Suppressor macrophage (primary cell): ENCODE measurements around the gene CREBRF.
"Not testable (repeated sequence)": the region's sequence is repeated elsewhere in the genome, so short reads cannot be mapped to it uniquely, and the experiment has no call there.

Source experiments
- DNase-seq, 4 experiments: peaks; one replicate each; pipeline ENCODE4 v3.0.0-alpha.2; 2020 to 2022
- total RNA-seq, 17 experiments: gene quantifications; one replicate each; lab custom pipeline; 2026; ENCODE audit warnings: mixed read lengths in 6 of 17, inconsistent platforms in 3 of 17; lab: John Stamatoyannopoulos, UW

The CREBRF gene, protein sequence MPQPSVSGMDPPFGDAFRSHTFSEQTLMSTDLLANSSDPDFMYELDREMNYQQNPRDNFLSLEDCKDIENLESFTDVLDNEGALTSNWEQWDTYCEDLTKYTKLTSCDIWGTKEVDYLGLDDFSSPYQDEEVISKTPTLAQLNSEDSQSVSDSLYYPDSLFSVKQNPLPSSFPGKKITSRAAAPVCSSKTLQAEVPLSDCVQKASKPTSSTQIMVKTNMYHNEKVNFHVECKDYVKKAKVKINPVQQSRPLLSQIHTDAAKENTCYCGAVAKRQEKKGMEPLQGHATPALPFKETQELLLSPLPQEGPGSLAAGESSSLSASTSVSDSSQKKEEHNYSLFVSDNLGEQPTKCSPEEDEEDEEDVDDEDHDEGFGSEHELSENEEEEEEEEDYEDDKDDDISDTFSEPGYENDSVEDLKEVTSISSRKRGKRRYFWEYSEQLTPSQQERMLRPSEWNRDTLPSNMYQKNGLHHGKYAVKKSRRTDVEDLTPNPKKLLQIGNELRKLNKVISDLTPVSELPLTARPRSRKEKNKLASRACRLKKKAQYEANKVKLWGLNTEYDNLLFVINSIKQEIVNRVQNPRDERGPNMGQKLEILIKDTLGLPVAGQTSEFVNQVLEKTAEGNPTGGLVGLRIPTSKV
- 12.6 to 55.1 (median 24.8) reads per million in 17 experiments for total RNA-seq

GRCh38 chr5:173055983-173056782, at the start of gene CREBRF:
TSS of gene CREBRF (plus strand) at chr5:173056352. CDS start at chr5:173080776, 24,424 bp downstream.
- DNase-seq: peak; percentile 98 to 100 (median 98)

DNA sequence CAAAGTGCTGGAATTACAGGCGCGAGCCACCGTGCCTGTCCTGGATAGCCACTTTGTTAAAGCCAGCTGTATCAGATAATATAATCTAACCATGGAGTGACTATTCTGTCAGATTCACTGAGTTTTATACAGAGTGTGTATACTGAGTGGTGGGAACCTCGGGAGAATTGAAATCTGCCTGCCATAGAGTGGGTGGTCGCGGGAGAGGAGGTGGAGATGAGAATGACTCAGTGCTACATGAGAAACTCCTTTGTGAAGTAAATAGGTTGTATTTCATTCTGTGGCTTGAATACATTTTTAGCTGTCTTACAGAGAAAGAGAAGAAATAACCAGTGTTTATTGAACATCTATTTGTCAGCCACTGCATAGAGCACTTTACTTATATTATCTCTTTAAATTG, 46.1 kb upstream of the CREBRF start:
- peak in 3 of 4 experiments; percentile 39 to 62 (median 58) for DNase-seq

GRCh38 chr5:173010547-173011464, 45.3 kb upstream of the CREBRF start:
- DNase-seq: peak; percentile 84 to 92 (median 88)

DNA sequence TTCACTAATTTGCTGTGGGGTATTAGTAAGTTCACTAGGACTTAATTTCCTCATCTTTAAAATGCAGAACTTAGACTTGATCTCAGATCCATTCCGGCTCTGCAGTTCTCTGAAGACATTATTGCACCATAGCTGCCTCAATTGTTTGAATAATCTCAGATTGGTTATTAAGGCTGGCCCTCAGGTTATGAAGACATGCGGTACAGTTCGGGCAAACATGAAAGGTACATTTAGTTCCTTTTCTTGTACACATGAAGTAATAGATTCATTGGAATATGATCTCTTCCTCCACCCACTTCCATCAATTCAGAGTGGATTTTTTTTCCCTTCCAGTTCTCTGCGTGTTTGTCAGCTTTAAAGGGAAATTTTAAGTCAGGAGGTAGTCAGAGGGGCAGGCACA, 44.6 kb upstream of the CREBRF start:
- peak; percentile 49 to 75 (median 64) for DNase-seq

DNA sequence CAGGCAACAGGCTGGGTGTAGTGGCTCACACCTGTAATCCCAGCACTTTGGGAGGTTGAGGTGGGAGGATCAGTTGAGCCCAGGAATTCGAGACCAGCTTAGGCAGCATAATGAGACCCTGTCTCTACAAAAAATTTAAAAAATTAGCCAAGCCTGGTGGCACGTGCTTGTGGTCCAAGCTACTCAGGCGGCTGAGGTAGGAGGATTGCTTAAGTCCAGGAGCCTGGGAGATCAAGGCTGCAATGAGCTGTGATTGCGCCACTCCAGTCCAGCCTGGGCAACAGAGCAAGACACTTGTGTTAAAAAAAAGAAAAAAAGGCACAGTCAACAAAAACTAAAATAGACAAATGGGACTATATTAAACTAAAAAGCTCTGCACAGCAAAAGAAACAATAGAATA, 43.3 kb upstream of the CREBRF start:
- DNase-seq: peak; percentile 69 to 87 (median 84)

DNA sequence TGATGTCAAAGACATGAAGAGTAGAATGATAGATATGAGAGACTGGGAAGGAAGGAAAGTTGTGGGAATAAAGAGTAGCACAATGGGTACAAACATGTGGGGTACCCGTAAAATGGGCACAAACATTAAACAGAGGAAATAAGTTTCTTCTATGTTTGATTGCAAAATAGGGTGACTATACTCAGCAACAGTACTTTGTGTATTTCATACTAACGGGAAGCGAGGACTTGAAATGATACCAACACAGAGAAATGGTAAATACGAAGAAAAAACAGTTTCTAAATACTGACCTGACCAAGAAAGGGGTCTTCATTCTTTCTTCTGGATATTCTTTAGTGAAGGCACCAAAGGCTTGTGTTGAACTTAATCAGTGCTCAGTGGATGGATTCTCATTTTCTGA, 41.5 kb upstream of the CREBRF start:
- DNase-seq: peak in 3 of 4 experiments; percentile 26 to 80 (median 75)

- DNase-seq: peak in 1 of 4 experiments; percentile 16
Observed at GRCh38 chr5:173015192-173015591, 41.0 kb upstream of the CREBRF start.

GRCh38 chr5:173015598-173016455, 40.3 kb upstream of the CREBRF start:
- DNase-seq: no peak

- peak; percentile 82 to 95 (median 90) for DNase-seq
Observed at GRCh38 chr5:173016598-173017046, 39.5 kb upstream of the CREBRF start.

DNA sequence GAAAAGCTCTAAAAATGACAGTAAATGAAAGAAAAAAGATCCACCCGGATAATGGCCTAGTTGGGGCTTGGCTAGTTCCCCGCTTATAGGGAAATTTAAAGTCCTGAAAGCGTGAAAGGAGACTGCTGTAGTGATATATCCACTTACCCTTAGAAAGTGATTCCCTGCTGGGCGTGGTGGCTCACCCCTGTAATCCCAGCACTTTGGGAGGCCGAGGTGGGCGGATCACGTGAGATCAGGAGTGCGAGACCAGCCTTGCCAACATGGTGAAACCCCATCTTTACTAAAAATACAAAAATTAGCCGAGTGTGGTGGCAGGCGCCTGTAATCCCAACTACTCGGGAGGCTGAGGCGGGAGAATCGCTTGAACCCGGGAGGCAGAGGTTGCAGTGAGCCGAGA, 39.1 kb upstream of the CREBRF start:
- not testable (repeated sequence) for DNase-seq

GRCh38 chr5:173018358-173018757, 37.8 kb upstream of the CREBRF start:
- DNase-seq: peak; percentile 62 to 84 (median 81)

GRCh38 chr5:173020154-173020581, 36.0 kb upstream of the CREBRF start:
- DNase-seq: no peak

GRCh38 chr5:173020643-173021042, 35.5 kb upstream of the CREBRF start:
- DNase-seq: no peak

DNA sequence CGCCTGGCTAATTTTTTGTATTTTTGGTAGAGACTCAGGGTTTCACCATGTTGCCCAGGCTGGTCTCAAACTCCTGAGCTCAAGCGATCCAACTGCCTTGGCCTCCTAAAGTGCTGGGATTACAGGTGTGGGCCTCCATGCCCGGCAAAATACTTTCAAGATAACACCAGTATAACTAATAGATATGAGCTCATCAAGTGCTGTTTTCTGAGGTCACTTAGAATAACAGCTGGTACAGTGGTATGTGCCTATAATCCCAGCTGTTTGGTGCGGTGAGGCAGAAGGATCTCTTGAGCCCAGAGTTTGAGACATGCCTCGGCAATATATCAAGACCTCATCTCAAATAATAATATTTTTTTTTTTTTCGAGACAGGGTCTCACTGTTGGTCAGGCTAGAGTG, 30.5 kb upstream of the CREBRF start:
- no peak for DNase-seq

DNA sequence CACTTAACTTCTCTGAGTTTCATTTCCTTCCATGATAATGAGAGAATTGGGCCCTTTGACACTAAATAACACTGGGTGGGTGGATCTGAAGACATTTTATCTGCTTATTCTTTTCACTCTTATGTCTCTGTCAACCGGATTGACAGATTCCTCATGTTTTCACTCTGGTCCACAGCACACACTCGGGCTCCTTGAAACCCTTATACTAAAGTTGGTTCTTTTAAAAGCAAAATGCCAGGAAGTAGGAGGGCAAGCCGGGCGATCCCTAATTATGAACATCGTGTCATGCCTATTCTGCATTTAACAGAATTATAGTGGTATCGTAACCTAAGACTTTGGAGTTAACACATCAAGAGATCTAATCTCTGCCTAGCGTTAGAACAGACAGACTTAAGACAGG, 28.2 kb upstream of the CREBRF start:
- DNase-seq: no peak

- no peak for DNase-seq
Observed at GRCh38 chr5:173028811-173029327, 27.3 kb upstream of the CREBRF start.

DNA sequence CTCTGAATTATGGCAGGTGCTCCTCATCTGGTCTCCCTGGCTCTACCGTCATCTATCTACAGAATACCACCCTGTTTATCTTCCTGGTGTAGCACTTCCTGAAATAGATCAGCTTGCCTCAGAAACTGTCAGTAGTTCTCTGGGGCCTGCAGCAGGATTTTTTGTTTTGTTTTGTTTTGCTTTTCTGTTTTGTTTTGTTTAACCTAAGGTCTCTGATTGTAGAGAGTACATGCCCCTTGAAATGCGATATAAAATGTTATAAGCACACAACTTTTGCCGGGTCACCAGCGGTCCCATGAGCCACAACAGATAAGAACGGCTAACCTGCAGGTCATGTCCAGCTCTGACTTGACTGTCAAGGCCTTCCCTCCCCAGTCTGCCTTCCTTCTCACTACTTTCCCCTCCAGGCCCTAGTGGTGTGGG, 26.6 kb upstream of the CREBRF start:
- DNase-seq: peak in 1 of 4 experiments; percentile 40

DNA sequence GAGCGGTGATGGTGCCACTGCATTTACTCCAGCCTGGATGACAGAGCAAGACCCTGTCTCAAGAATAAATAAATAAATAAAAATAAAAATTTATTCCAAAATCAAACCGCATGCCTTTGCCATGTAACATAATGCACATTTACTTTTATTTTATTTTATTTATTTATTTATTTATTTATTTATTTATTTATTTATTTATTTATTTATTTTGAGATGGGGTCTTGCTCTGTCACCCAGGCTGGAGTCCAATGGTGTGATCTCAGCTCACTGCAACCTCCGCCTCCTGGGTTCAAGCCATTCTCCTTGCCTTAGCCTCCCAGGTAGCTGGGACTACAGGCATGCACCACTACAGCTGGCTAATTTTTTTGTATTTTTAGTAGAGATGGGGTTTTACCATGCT, 24.1 kb upstream of the CREBRF start:
- not testable (repeated sequence) for DNase-seq

GRCh38 chr5:173032730-173033129, 23.4 kb upstream of the CREBRF start:
- DNase-seq: no peak

- no peak for DNase-seq
Observed at GRCh38 chr5:173033923-173034322, 22.2 kb upstream of the CREBRF start.
